HFFc6 (cell line): ENCODE results near the gene ARHGAP22. TPM values are rescaled to one million over a fixed set of nuclear protein-coding genes. Genes with fewer than 3 reads are reported as not detected.

Experiments used
- DNase-seq: peaks from one replicate; pipeline ENCODE4 v3.0.0-alpha.2; 2018
- H3K27ac Mint-ChIP-seq: 2 replicates; pipeline ENCODE4 v1.8.0; 2020; ENCODE audit warnings: mild to moderate bottlenecking, mixed read lengths
- H3K27me3 Mint-ChIP-seq: 2 replicates; pipeline ENCODE4 v1.8.0; 2021; ENCODE audit warnings: mild to moderate bottlenecking, moderate library complexity, mixed read lengths; ENCODE audit not compliant: insufficient read depth
- H3K36me3 Mint-ChIP-seq: 2 replicates; pipeline ENCODE4 v1.8.0; 2021; ENCODE audit warnings: low read depth, mixed read lengths
- H3K4me1 Mint-ChIP-seq: 2 replicates; pipeline ENCODE4 v1.8.0; 2020; ENCODE audit warnings: low read depth, mixed read lengths
- H3K4me3 Mint-ChIP-seq: 2 replicates; pipeline ENCODE4 v1.8.0; 2020; ENCODE audit warnings: mild to moderate bottlenecking, moderate library complexity, mixed read lengths
- H3K9me3 Mint-ChIP-seq: 2 replicates; pipeline ENCODE4 v1.8.0; 2020; ENCODE audit warnings: mild to moderate bottlenecking, mixed read lengths
- total RNA-seq, 6 experiments: library from RNA; stranded (reverse); fragmentation: NEBNext Ultra II Directional; extraction: Animal tissue kit (Norgen Biotek cat#: 25700); gene quantifications; 2 replicates in 1 of 6; 3 replicates in 5 of 6; pipeline ENCODE4 v1.2.3, GENCODE V29; 2021
- TF ChIP-seq, protein P1 (sequence below): fragments of 200-600 bp; sonication (generic); IDR thresholded peaks from 2 replicates; pipeline ENCODE4 v1.5.0; 2021; ENCODE audit warnings: antibody characterized with exemption, mild to moderate bottlenecking

ARHGAP22 gene
- total RNA-seq, 6 experiments from 2014 or later, result 74.3 to 117 (median 95.7) TPM

DNA sequence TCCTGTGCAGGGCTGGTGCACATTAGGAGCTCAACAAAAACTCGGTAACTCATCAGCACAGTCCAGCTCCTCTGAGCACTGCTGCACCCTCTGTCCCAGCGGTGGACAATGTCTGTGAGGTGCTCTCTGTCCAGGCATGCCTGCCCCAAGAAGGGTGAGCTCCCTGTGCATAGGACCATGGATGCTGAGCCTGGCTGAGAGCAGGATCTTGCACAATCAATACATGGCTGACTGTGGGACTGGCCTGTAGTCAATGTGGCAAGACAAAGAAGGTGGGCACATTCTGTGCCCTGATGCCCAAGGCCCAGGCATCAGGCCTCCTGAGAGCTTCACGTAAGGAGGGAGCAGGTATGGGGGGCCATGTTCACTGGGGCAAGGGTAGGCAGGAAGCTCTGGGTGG, 17.1 kb downstream of the ARHGAP22 start:
- Mint-ChIP-seq H3K4me3 (no peak overlapping the region), H3K36me3 (peaks cover 57% of the 10 kb centered on the region), H3K27me3 (no peaks in the 10 kb centered on the region; the same call in 1 of the 2 replicates), H3K4me1 (peaks cover 74% of the 10 kb centered on the region), H3K27ac (peak overlapping the region; percentile 96), H3K9me3 (no peaks in the 10 kb centered on the region)
- no peak for DNase-seq
- TF ChIP-seq, protein P1, sequence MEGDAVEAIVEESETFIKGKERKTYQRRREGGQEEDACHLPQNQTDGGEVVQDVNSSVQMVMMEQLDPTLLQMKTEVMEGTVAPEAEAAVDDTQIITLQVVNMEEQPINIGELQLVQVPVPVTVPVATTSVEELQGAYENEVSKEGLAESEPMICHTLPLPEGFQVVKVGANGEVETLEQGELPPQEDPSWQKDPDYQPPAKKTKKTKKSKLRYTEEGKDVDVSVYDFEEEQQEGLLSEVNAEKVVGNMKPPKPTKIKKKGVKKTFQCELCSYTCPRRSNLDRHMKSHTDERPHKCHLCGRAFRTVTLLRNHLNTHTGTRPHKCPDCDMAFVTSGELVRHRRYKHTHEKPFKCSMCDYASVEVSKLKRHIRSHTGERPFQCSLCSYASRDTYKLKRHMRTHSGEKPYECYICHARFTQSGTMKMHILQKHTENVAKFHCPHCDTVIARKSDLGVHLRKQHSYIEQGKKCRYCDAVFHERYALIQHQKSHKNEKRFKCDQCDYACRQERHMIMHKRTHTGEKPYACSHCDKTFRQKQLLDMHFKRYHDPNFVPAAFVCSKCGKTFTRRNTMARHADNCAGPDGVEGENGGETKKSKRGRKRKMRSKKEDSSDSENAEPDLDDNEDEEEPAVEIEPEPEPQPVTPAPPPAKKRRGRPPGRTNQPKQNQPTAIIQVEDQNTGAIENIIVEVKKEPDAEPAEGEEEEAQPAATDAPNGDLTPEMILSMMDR, result no peak

DNA sequence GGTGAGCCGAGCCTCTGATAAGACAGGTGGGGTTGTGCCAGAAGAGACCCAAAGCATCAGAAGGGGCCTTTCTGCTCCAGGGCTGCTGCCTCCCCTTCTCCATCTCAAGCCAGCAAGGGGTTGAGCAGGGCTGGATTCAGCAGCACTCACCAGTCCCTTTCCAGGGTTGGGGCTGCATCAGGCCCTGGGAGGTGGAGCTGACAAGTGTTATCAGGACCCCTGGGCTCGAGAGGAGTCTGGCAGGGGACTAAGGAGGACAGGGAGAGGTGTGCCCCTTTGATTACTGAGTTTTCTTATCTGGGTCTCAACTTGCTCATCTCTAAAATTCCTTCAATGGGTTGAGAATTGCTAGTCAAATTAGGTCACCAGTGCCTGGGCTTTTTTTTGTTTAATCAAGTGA, 17.8 kb downstream of the ARHGAP22 start:
- Mint-ChIP-seq H3K27me3 (no peaks in the 10 kb centered on the region; the same call in 1 of the 2 replicates), H3K4me3 (no peak overlapping the region), H3K9me3 (no peaks in the 10 kb centered on the region), H3K4me1 (peaks cover 73% of the 10 kb centered on the region), H3K27ac (peak overlapping the region; percentile 96), H3K36me3 (peaks cover 57% of the 10 kb centered on the region)
- TF ChIP-seq, protein P1, result no peak
- DNase-seq, result no peak

DNA sequence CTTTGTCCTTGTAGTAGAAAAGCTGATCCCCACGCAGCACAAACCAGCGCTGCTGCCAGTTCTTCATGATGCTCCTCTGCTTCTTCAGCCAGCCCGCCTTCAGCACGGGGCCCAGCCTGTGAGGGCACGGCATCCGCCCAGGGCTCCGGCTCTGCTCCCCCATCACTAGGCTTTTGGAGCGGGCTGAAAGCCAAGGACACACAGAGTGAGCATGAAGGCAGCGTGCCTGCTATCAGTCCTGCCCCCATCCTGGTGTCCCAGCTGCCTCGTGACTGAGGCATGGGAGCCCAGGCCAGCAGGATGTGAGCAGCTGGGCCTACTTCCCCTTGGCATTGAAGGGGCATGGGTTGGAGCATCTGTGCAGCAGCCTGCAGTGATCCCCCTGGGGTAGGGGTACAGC, 21.9 kb downstream of the ARHGAP22 start:
- Mint-ChIP-seq H3K27me3 (no peaks in the 10 kb centered on the region; the same call in none of the 2 replicates), H3K36me3 (peaks cover 67% of the 10 kb centered on the region), H3K27ac (no peak overlapping the region), H3K4me1 (peaks cover 72% of the 10 kb centered on the region), H3K9me3 (no peaks in the 10 kb centered on the region), H3K4me3 (no peak overlapping the region)
- TF ChIP-seq, protein P1, result no peak
- DNase-seq, result no peak

DNA sequence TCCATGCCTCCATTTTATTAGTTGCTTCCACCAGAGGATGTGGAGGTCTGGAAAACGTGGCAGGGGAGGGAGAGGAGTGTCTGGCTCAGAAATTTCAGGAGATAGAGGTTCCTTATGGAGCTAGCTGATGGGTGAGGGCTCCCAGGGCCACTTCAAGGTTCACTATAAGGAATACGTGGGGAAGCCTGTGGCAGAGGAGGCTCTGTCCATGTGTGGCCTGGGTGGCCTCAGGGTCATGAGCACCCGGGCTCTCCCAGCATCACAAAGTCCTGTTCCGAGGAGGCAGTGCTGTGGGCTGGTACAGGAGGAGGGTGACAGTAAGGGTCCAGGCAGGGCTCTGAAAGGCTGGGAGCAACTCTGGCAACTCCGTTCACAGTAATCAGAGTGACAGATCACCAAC, 24.6 kb downstream of the ARHGAP22 start:
- H3K36me3 Mint-ChIP-seq, result peaks cover 79% of the 10 kb centered on the region
- H3K27ac Mint-ChIP-seq, result peak overlapping the region; percentile 80
- no peak overlapping the region for H3K4me3 Mint-ChIP-seq
- TF ChIP-seq, protein P1, result no peak
- peaks cover 75% of the 10 kb centered on the region for H3K4me1 Mint-ChIP-seq
- no peak for DNase-seq
- no peaks in the 10 kb centered on the region for H3K9me3 Mint-ChIP-seq
- H3K27me3 Mint-ChIP-seq, result peaks cover 5% of the 10 kb centered on the region

DNA sequence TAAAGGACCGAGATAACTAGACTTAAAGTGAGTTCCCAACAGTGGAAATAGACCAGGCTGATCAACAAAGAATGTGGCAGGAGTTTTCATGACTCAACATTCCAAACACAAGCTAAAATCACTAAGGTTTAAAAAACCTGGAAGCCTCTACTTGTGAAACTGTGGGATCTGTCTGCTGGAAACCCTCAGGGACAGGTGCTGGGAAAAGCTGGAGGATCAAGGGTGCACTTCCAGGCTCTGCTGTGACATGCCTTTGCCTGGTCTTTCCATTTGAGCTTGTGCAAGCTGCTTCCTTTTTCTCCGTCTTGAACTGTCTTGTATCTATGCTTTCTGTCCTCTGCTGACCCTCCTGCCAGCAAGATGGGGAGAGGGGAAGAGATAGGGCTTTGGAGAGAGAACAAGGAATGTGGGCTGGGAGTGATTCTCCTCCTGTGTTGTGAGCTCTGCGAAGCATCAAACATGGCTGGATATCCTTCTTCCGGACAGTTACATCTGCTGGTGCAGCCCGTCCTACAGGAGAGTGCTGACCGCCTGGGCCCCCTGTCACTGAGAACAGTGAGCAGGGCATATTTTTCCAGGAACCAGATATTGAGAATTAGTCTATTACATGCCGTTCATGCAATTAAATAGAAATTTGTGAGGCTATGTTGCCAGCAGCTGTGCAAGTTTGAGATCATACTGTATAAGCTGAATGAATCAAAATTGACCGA, 25.5 kb downstream of the ARHGAP22 start:
- Mint-ChIP-seq H3K27me3 (peaks cover 5% of the 10 kb centered on the region), H3K27ac (peak overlapping the region; percentile 80), H3K4me3 (peak overlapping the region; percentile 54), H3K9me3 (no peaks in the 10 kb centered on the region), H3K36me3 (peaks cover 83% of the 10 kb centered on the region), H3K4me1 (peaks cover 80% of the 10 kb centered on the region)
- peak; percentile 46 for DNase-seq
- TF ChIP-seq, protein P1, result no peak
